ENCODE measurements around the gene LIN7B.

The LIN7B gene

DNA sequence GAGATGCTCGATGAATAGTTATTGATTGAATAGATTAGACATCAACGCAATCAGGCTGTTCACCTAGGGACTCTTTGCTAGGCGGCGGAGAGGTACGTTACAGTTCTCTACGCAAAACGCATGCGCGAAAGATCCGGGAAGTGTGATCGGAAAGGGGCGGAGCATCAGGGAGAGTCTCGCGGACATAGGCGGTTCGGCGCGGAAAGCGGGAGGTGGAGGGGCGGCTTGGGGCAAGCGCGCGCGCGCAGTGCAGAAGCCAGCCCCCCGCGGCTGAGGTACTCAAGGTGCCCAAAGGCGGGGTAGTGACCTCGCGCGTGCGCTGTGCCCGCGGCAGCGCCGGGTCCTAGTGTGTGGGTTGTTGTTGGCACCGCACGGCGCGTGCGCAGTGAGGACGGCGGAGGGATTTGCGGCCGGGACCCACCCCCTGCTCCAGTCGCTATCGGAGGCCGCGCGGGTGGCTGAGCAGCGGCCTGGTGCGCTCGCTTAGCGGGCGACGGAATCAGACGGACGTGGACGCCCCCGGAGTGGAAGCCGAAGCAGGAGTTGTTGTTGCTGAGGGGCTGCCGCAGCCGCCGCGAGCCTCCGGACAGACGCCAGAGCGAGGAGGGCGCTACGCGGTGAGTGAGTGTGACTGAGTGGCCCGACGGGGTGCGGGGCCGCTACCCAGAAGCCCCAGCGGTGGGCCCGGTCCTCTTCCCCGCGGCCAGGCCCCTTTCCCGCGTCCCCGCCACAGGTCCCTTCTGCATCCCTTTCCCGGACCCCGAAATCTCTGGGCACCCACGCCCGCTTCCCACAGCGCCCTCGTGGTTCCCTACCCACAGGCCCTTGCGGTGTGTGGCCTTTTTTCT, 28.9 kb upstream of the LIN7B start, which contains the start of gene SNRNP70:
TSS of gene SNRNP70 (plus strand) at position 432 of the 848 bp plus-strand sequence. CDS start 964 bp downstream, outside the sequence.
- TF ChIP-seq CTCF (IDR thresholded peaks at IDR 0.05; ENCODE audit: low read length, missing control alignments), result no peak
- peak within 1 kb of the TSS; percentile 98 for H3K4me3 ChIP-seq (replicated peaks; ENCODE audit: low read depth, low read length)
- DNase-seq (ENCODE audit: low read depth), result peak; percentile 100

- TF ChIP-seq CTCF (IDR thresholded peaks at IDR 0.05; ENCODE audit: low read length, missing control alignments), result no peak
- H3K4me3 ChIP-seq (replicated peaks; ENCODE audit: low read depth, low read length), result peak overlapping the region; percentile 98
- no peak for DNase-seq (ENCODE audit: low read depth)
Observed at GRCh38 chr19:49085868-49086232, 28.3 kb upstream of the LIN7B start.

DNA sequence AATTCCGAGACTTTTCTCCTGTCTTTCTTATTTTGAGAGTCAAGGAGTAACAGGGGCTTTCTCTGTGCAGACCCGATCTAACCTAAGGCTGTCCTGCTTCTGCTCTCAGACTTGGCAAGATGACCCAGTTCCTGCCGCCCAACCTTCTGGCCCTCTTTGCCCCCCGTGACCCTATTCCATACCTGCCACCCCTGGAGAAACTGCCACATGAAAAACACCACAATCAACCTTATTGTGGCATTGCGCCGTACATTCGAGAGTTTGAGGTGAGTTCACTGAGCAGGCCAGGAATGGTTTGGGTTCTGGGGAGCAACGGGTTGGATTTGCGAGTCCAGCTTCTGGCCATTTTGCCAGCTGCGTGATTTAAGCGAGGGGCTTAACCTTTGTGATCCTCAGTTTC, 27.9 kb upstream of the LIN7B start:
- DNase-seq (ENCODE audit: low read depth), result no peak
- peak overlapping the region; percentile 98 for H3K4me3 ChIP-seq (replicated peaks; ENCODE audit: low read depth, low read length)
- TF ChIP-seq CTCF (IDR thresholded peaks at IDR 0.05; ENCODE audit: low read length, missing control alignments), result no peak

DNA sequence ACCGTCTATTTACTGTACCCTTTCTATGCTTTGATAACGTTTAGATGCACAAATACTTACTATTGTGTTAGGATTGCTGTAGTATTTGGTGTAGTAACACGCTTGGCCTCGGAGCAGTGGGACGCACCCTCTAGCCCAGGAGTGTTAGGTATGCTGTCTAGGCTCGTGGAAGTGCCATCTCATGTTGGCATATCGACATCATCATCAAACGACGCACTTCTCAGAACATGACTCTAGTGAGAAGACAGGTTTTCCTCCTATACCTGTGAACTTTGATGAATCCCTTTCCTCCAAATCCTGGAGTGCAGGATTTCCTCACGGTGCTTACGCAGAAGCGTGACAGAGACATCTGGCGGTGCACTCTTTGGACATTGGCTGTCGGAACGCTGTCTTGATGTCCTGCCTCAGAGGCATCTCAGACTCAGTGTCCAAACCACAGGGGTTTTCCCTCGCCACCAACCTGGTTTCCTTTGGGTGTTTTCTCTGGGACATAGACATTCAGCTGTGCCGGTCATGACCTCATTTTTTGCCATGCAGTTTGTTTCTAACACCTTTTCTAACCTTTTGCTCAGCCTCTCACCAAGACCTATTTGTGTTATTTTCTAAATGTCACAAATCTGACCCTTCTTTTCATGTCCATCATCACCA, 22.7 kb upstream of the LIN7B start:
- DNase-seq (ENCODE audit: low read depth), result no peak
- no peak overlapping the region for H3K4me3 ChIP-seq (replicated peaks; ENCODE audit: low read depth, low read length)
- TF ChIP-seq CTCF (IDR thresholded peaks at IDR 0.05; ENCODE audit: low read length, missing control alignments), result no peak

- no peak for TF ChIP-seq CTCF (IDR thresholded peaks at IDR 0.05; ENCODE audit: low read length, missing control alignments)
- DNase-seq (ENCODE audit: low read depth), result no peak
- no peak overlapping the region for H3K4me3 ChIP-seq (replicated peaks; ENCODE audit: low read depth, low read length)
Observed at GRCh38 chr19:49092686-49093085, 21.5 kb upstream of the LIN7B start.

DNA sequence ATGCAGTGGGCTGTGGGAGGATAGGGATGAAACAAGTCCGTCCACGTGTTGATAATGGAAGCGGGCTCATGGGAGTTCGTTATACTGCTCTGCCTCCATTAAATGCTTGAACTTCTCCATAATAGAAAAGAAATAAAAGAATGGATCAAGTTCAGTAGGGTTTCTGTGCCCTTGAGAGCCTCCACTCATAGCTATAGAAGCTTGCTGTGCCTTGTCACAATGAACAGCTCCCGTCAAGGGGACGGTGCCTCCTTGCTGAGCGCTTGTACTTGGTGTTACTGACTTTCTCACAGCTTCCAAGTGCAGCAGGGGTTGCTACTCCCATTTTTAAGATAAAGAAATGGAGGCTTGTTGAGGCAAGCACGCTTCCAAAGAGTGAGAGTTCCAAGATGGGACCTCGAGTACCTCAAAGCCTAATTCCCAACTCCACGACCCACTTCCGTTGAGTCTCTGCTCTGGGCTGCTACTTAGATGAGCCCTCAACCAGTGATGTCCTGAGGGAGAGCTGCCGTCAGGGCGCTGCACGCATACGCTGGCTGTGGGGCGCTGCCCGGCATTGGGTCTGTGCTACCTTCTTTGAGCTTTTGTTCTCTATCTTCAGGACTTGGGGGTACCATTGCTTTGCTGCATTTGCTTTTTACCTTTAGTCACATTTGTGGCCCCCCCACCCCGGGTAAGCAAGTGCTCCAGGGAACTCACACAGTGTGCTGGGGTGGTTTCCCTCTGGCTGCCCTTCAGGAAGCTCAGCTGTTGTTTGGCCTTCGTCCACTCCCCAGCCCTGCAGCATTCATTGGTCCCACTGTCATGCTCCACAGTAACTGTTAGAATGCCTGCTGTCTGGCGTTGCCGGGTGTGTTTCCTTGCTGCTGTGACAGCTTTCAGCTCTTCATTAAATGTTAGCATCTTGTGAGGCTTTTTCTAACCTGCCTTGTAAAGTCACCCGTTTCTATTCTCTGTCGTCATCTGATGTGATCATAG, 19.4 kb upstream of the LIN7B start:
- no peak for TF ChIP-seq CTCF (IDR thresholded peaks at IDR 0.05; ENCODE audit: low read length, missing control alignments)
- no peak for DNase-seq (ENCODE audit: low read depth)
- H3K4me3 ChIP-seq (replicated peaks; ENCODE audit: low read depth, low read length), result no peak overlapping the region
